Liver (tissue), 9 donors: Measurements from ENCODE around the gene CBY2. TPM values are rescaled to one million over a fixed set of nuclear protein-coding genes. Genes with fewer than 3 reads are reported as not detected.

Experiments
- DNase-seq: peaks from one replicate; pipeline ENCODE4 v3.0.0-alpha.2; 2017; ENCODE audit warnings: low spot score
- H3K27ac ChIP-seq, 2 donors: one replicate each; pipeline ENCODE4 v1.7.0; 2013; ENCODE audit warnings: inconsistent platforms in 2 of 2, low read length in 2 of 2, control low read depth in 1 of 2, low read depth in 1 of 2, mild to moderate bottlenecking in 1 of 2
- H3K27me3 ChIP-seq, 4 donors: one replicate each; pipeline versions ENCODE4 v1.6.1 to v1.7.0; 2013; ENCODE audit warnings: low read length in 3 of 4, inconsistent platforms in 1 of 4, mild to moderate bottlenecking in 1 of 4, moderate library complexity in 1 of 4; ENCODE audit not compliant: control insufficient read depth in 4 of 4, insufficient read depth in 4 of 4
- H3K36me3 ChIP-seq, 4 donors: one replicate each; pipeline versions ENCODE4 v1.6.1 to v1.7.0; 2013; ENCODE audit warnings: low read length in 3 of 4, mild to moderate bottlenecking in 3 of 4, low read depth in 1 of 4, moderate library complexity in 1 of 4; ENCODE audit not compliant: control insufficient read depth in 4 of 4, insufficient read depth in 3 of 4
- H3K4me1 ChIP-seq, 4 donors: one replicate each; pipeline versions ENCODE4 v1.6.1 to v1.7.0; 2013; ENCODE audit warnings: low read length in 3 of 4, mild to moderate bottlenecking in 3 of 4, moderate library complexity in 1 of 4; ENCODE audit not compliant: control insufficient read depth in 4 of 4, insufficient read depth in 4 of 4
- H3K4me3 ChIP-seq, 3 donors: one replicate each; pipeline versions ENCODE4 v1.6.1 to v1.7.0; 2013; ENCODE audit warnings: low read length in 3 of 3, control low read depth in 1 of 3, low read depth in 1 of 3, mild to moderate bottlenecking in 1 of 3
- H3K9ac ChIP-seq, 2 donors: one replicate each; pipeline ENCODE4 v1.7.0; 2013; ENCODE audit warnings: low read length in 2 of 2, mild to moderate bottlenecking in 2 of 2, moderate library complexity in 2 of 2, control low read depth in 1 of 2, low read depth in 1 of 2
- H3K9me3 ChIP-seq, 4 donors: one replicate each; pipeline versions ENCODE4 v1.6.1 to v1.7.0; 2013; ENCODE audit warnings: low read length in 3 of 4; ENCODE audit not compliant: control insufficient read depth in 4 of 4
- ATF3 ChIP-seq: IDR thresholded peaks from 2 replicates; pipeline ENCODE4 v1.6.1; 2016; ENCODE audit warnings: antibody characterized with exemption
- FOXA2 ChIP-seq: IDR thresholded peaks from 2 replicates; pipeline ENCODE4 v1.6.1; 2016; ENCODE audit warnings: antibody characterized with exemption
- GABPA ChIP-seq, 2 donors: IDR thresholded peaks in 1 of 2; conservative IDR thresholded peaks in 1 of 2; 2 replicates each; pipeline ENCODE4 v1.6.1; 2016; ENCODE audit warnings: antibody characterized with exemption in 2 of 2, mild to moderate bottlenecking in 1 of 2, moderate library complexity in 1 of 2
- HNF4A ChIP-seq, 2 donors: conservative IDR thresholded peaks; 2 replicates each; pipeline ENCODE4 v1.6.1; 2016; ENCODE audit warnings: antibody characterized with exemption in 2 of 2, mild to moderate bottlenecking in 2 of 2
- HNF4G ChIP-seq: IDR thresholded peaks from 2 replicates; pipeline ENCODE4 v1.6.1; 2016; ENCODE audit warnings: antibody characterized with exemption
- JUND ChIP-seq, 2 donors: IDR thresholded peaks; 2 replicates each; pipeline ENCODE4 v1.6.1; 2016; ENCODE audit warnings: antibody characterized with exemption in 2 of 2
- MAX ChIP-seq: IDR thresholded peaks from 2 replicates; pipeline ENCODE4 v1.6.1; 2016; ENCODE audit warnings: antibody characterized with exemption
- NR2F2 ChIP-seq: IDR thresholded peaks from 2 replicates; pipeline ENCODE4 v1.6.1; 2016; ENCODE audit warnings: antibody characterized with exemption
- RAD21 ChIP-seq, 2 donors: IDR thresholded peaks; 2 replicates each; pipeline ENCODE4 v1.6.1; 2016; ENCODE audit warnings: antibody characterized with exemption in 2 of 2, mild to moderate bottlenecking in 2 of 2
- REST ChIP-seq: IDR thresholded peaks from 2 replicates; pipeline ENCODE4 v1.6.1; 2016; ENCODE audit warnings: antibody characterized with exemption, mild to moderate bottlenecking
- RXRA ChIP-seq, 2 donors: IDR thresholded peaks; 2 replicates each; pipeline ENCODE4 v1.6.1; 2017 to 2018; ENCODE audit warnings: antibody characterized with exemption in 2 of 2, mild to moderate bottlenecking in 1 of 2
- SP1 ChIP-seq: IDR thresholded peaks from 2 replicates; pipeline ENCODE4 v1.6.1; 2018; ENCODE audit warnings: antibody characterized with exemption, mild to moderate bottlenecking
- TAF1 ChIP-seq: conservative IDR thresholded peaks from 2 replicates; pipeline ENCODE4 v1.6.1; 2016; ENCODE audit warnings: antibody characterized with exemption, mild to moderate bottlenecking
- YY1 ChIP-seq: IDR thresholded peaks from 2 replicates; pipeline ENCODE4 v1.6.1; 2016; ENCODE audit warnings: antibody characterized with exemption, mild to moderate bottlenecking
- WGBS: extraction: QIAGEN DNeasy Blood & Tissue Kit; methylation state at CpG from one replicate; pipeline ENCODE4 v1.1.7; 2013; 5-methylcytosine and 5-hydroxymethylcytosine counted together
- polyA plus RNA-seq, 2 donors: library from polyadenylated mRNA; stranded (reverse) in 1 of 2; unstranded in 1 of 2; fragments of 200-250 nt in 1 of 2; fragments of >200 nt in 1 of 2; fragmentation: Nextera tagmentation in 1 of 2; extraction: Ambion mirVana in 1 of 2; gene quantifications; one replicate each; pipeline versions ENCODE4 v1.2.1 to v1.2.3, GENCODE V29; 2013 to 2015
- total RNA-seq, 2 donors: library from RNA; depleted of rRNA; stranded (reverse); fragments of >200 nt; gene quantifications; one replicate each; pipeline ENCODE4 v1.2.3, GENCODE V29; 2014
- TF ChIP-seq, protein P1 (sequence below): IDR thresholded peaks from 2 replicates; pipeline ENCODE4 v1.6.1; 2016; ENCODE audit warnings: antibody characterized with exemption
- TF ChIP-seq, protein P2 (sequence below): fragments of 150-350 bp; IDR thresholded peaks from 2 replicates; pipeline ENCODE4 v1.5.1; 2017; ENCODE audit warnings: improper control_type of control experiment, low read depth, low read length; ENCODE audit not compliant: missing input control
- donor health status: healthy.
- donor health status: healthy.
- donor health status: healthy.
- donor health status: healthy.
- donor health status: healthy.

CBY2 gene
- total and polyA plus RNA-seq, 4 donors, result not detected

- no peaks in the 10 kb centered on the region for H3K9me3 ChIP-seq
- H3K27ac ChIP-seq, result no peak overlapping the region
- H3K4me3 ChIP-seq, result no peak overlapping the region
- peaks cover 0 to 3% (median 0%) of the 10 kb centered on the region in 4 donors for H3K4me1 ChIP-seq
- WGBS, result 84% methylated on average over 5 of the region's 5 CpGs
- no peaks in the 10 kb centered on the region for H3K36me3 ChIP-seq
- TF ChIP-seq, protein P1, sequence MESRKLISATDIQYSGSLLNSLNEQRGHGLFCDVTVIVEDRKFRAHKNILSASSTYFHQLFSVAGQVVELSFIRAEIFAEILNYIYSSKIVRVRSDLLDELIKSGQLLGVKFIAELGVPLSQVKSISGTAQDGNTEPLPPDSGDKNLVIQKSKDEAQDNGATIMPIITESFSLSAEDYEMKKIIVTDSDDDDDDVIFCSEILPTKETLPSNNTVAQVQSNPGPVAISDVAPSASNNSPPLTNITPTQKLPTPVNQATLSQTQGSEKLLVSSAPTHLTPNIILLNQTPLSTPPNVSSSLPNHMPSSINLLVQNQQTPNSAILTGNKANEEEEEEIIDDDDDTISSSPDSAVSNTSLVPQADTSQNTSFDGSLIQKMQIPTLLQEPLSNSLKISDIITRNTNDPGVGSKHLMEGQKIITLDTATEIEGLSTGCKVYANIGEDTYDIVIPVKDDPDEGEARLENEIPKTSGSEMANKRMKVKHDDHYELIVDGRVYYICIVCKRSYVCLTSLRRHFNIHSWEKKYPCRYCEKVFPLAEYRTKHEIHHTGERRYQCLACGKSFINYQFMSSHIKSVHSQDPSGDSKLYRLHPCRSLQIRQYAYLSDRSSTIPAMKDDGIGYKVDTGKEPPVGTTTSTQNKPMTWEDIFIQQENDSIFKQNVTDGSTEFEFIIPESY, result no peak
- TF ChIP-seq REST (no peak), YY1 (no peak), GABPA (IDR thresholded peaks at IDR 0.05 in 1 of 2, conservative IDR thresholded peaks at IDR 0.05 in 1 of 2) (no peak), HNF4A (conservative IDR thresholded peaks at IDR 0.05) (no peak), RAD21 (IDR thresholded peaks at IDR 0.05) (no peak)
- H3K9ac ChIP-seq, result no peak overlapping the region
- H3K27me3 ChIP-seq, result no peaks in the 10 kb centered on the region
- no peak for DNase-seq
Measured at GRCh38 chr13:45733361-45733760, 31.2 kb downstream of the CBY2 start.

DNA sequence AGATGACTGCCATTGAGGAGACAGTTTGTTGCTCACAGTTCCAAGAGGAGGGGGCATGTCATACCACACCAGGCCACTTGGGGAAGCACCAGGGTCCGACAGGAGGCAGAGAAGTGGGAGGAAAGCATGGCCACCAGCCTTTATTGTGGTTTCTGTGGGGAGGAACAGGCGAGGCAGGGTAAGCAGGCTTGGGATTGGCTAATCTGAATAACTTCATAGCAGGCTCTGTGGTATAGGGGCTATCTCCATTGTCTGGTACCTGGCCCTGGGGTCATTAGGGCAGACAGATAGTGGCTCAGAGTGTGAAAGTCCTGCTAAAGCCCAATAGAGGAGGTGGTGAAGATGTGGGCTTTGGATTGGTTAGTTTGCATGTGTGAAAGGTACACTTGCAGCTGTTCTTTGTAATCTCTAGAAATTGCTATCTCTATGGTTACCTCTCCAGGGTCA lies 35.5 kb downstream of the CBY2 start:
- no peaks in the 10 kb centered on the region for H3K9me3 ChIP-seq
- WGBS, result 59% methylated on average over 2 of the region's 2 CpGs
- H3K27ac ChIP-seq, result no peak overlapping the region
- H3K27me3 ChIP-seq, result no peaks in the 10 kb centered on the region
- no peaks in the 10 kb centered on the region for H3K36me3 ChIP-seq
- no peaks in the 10 kb centered on the region for H3K4me1 ChIP-seq
- TF ChIP-seq ATF3 (no peak), JUND (IDR thresholded peaks at IDR 0.05) (no peak), YY1 (no peak), GABPA (IDR thresholded peaks at IDR 0.05 in 1 of 2, conservative IDR thresholded peaks at IDR 0.05 in 1 of 2) (no peak), TAF1 (no peak), REST (no peak), RAD21 (IDR thresholded peaks at IDR 0.05) (no peak), NR2F2 (no peak), RXRA (IDR thresholded peaks at IDR 0.05) (no peak), MAX (no peak), HNF4G (no peak), FOXA2 (no peak), SP1 (no peak)
- TF ChIP-seq, protein P1, result no peak
- TF ChIP-seq, protein P2, sequence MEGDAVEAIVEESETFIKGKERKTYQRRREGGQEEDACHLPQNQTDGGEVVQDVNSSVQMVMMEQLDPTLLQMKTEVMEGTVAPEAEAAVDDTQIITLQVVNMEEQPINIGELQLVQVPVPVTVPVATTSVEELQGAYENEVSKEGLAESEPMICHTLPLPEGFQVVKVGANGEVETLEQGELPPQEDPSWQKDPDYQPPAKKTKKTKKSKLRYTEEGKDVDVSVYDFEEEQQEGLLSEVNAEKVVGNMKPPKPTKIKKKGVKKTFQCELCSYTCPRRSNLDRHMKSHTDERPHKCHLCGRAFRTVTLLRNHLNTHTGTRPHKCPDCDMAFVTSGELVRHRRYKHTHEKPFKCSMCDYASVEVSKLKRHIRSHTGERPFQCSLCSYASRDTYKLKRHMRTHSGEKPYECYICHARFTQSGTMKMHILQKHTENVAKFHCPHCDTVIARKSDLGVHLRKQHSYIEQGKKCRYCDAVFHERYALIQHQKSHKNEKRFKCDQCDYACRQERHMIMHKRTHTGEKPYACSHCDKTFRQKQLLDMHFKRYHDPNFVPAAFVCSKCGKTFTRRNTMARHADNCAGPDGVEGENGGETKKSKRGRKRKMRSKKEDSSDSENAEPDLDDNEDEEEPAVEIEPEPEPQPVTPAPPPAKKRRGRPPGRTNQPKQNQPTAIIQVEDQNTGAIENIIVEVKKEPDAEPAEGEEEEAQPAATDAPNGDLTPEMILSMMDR, result no peak
- H3K4me3 ChIP-seq, result no peak overlapping the region
- DNase-seq, result no peak
- no peak overlapping the region for H3K9ac ChIP-seq
